Panc1 (cell line): ENCODE data around the gene QKI. TPM values are rescaled to one million over a fixed set of nuclear protein-coding genes. Genes with fewer than 3 reads are reported as not detected.

Experiments
- ATAC-seq: fragments of 200-7000 bp; cut with Tn5 transposase; 2 replicates; pipeline ENCODE4 v1.9.1; 2020; ENCODE audit warnings: mild to moderate bottlenecking, moderate library complexity
- BruUV-seq: library from RNA; stranded (reverse); fragments of 400-500 nt; replicated peaks from 2 replicates; lab custom pipeline; 2021; lab: Mats Ljungman, UMichigan
- CTCF ChIA-PET: fragments of 300-600 bp; sonication (Branson Sonifier 250); formaldehyde crosslinking; loops from one replicate; lab custom pipeline; 2022; ENCODE audit warnings: antibody characterized with exemption; lab: Charles Lee
- POLR2A ChIA-PET: fragments of 300-600 bp; sonication (Branson Sonifier 250); formaldehyde crosslinking; loops from one replicate; lab custom pipeline; 2022; ENCODE audit warnings: antibody characterized with exemption; lab: Charles Lee
- DNase-seq: peaks from one replicate; pipeline ENCODE4 v3.0.0-alpha.2; 2010; ENCODE audit warnings: low read depth, low spot score
- H3K27ac ChIP-seq: 2 replicates; pipeline ENCODE4 v1.5.1; 2011; ENCODE audit warnings: mild to moderate bottlenecking, low read length, inconsistent platforms
- H3K27me3 ChIP-seq: fragments of 200-500 bp; sonication (Bioruptor generic); 2 replicates; pipeline ENCODE4 v1.6.0; 2014; ENCODE audit warnings: low read length, inconsistent platforms; ENCODE audit not compliant: control insufficient read depth, insufficient read depth
- H3K36me3 ChIP-seq: fragments of 200-500 bp; sonication (Bioruptor generic); 2 replicates; pipeline ENCODE4 v1.5.1; 2014; ENCODE audit warnings: inconsistent platforms, mild to moderate bottlenecking, low read length, moderate library complexity; ENCODE audit not compliant: control insufficient read depth, insufficient read depth
- H3K4me1 ChIP-seq: 2 replicates; pipeline ENCODE4 v1.5.1; 2011; ENCODE audit warnings: inconsistent platforms, mild to moderate bottlenecking, low read length, moderate library complexity; ENCODE audit not compliant: control insufficient read depth, insufficient read depth
- H3K4me3 ChIP-seq, 2 experiments: 2 replicates each; pipeline ENCODE4 v1.5.1; 2011 to 2012; ENCODE audit warnings: low read depth in 2 of 2, low read length in 2 of 2, mild to moderate bottlenecking in 2 of 2, inconsistent platforms in 1 of 2, moderate library complexity in 1 of 2
- H3K9me3 ChIP-seq: fragments of 200-500 bp; sonication (Bioruptor generic); 2 replicates; pipeline ENCODE4 v1.5.1; 2014; ENCODE audit warnings: low read depth, mild to moderate bottlenecking, inconsistent platforms, low read length, moderate library complexity; ENCODE audit not compliant: control insufficient read depth, insufficient read depth
- CTCF ChIP-seq: fragments of 450-650 bp; IDR thresholded peaks from 2 replicates; pipeline ENCODE4 v1.5.1; 2017; ENCODE audit warnings: mild to moderate bottlenecking
- POLR2AphosphoS5 ChIP-seq: IDR thresholded peaks from 2 replicates; pipeline ENCODE4 v1.6.1; 2012; ENCODE audit warnings: mild to moderate bottlenecking, low read depth, low read length, moderate library complexity
- REST ChIP-seq, 2 experiments: IDR thresholded peaks; 2 replicates each; pipeline ENCODE4 v1.6.1; 2011 to 2012; ENCODE audit warnings: low read depth in 2 of 2, control low read depth in 1 of 2, low read length in 1 of 2, mild to moderate bottlenecking in 1 of 2, moderate library complexity in 1 of 2; ENCODE audit not compliant: insufficient read depth in 1 of 2
- SIN3A ChIP-seq: IDR thresholded peaks from 2 replicates; pipeline ENCODE4 v1.6.1; 2012; ENCODE audit warnings: low read depth, mild to moderate bottlenecking, low read length, moderate library complexity, borderline replicate concordance; ENCODE audit not compliant: insufficient read depth
- TCF7L2 ChIP-seq: IDR thresholded peaks from 2 replicates; pipeline ENCODE4 v1.6.1; 2011; ENCODE audit warnings: mild to moderate bottlenecking, low read depth, low read length, inconsistent platforms
- in situ Hi-C: cut with HindIII; loops from 2 replicates; pipeline ENCODE4 v1.10.0; 2016; ENCODE audit warnings: low sequenced_read_pairs, low pct_unique_long_range_greater_than_20kb
- intact Hi-C: fragments of 100-400 bp; cut with micrococcal nuclease; formaldehyde crosslinking; loops from one replicate; pipeline ENCODE4 v1.10.0; 2022; ENCODE audit not compliant: unreplicated experiment
- total RNA-seq: library from RNA; stranded (reverse); gene quantifications from one replicate; pipeline ENCODE4 v1.2.1, GENCODE V29; 2021; ENCODE audit not compliant: unreplicated experiment

The QKI gene
- total RNA-seq, 1 experiment from 2014 or later: 176 TPM

DNA sequence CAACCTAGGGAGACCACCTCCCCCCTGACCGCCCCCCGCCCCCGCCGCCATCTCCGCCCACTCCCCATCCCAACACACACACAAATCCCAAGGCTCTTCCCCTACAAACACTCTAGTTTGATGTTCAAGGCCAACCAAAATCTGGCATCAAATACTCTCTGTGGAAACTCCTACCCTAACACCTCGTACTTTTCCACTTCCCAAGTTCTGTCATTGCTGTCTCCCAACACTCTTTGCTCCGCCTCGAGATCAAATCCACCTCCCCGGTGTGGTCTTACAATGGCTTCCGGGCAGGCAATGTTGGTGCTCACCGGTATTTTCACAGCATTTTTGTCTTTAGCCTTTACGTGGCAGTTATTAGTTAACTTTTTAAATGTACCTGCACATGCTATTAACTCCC, 4.8 kb upstream of the QKI start:
- Histone ChIP-seq H3K27me3 (no peaks in the 10 kb centered on the region), H3K4me3 (no peak overlapping the region), H3K36me3 (no peaks in the 10 kb centered on the region), H3K4me1 (peaks cover 30% of the 10 kb centered on the region), H3K9me3 (no peaks in the 10 kb centered on the region), H3K27ac (peak overlapping the region; percentile 39; the same call in 1 of the 2 replicates)
- ChIA-PET POLR2A (no interaction called here), CTCF (no interaction called here)
- BruUV-seq: no TSS peak
- in situ Hi-C loops (no loop called here), intact Hi-C loops (loop anchor here (10.0 kb wide), 1 partner anchor 1485 kb away; no protein-coding TSS in a partner anchor)
- no peak for TF ChIP-seq REST (IDR thresholded peaks at IDR 0.05; ENCODE audit: insufficient read depth in 1 of 2, low read depth in 2 of 2, low read length in 1 of 2)
- TF ChIP-seq CTCF: no peak
- TF ChIP-seq POLR2AphosphoS5: no peak
- no peak for TF ChIP-seq TCF7L2
- no peak for TF ChIP-seq SIN3A
- DNase-seq (no peak), ATAC-seq (no peak)

DNA sequence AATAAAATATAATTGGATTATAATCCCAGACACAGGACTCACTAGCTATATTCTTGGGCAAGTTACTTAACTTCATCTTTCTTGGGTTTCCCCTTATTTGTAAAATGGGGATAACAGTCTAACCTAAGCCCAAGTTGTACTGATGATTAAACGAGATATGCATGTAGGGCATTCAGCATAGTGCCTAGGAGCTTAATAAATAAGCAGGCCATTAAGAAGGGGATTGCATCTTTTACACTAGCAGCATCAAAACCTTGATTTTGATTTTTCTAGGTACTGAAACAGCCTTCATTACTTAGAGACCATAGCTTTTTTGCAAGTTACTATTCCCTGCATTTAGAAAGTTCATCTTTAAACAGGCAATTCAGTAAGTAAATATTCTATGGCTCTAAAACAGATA, 2.2 kb upstream of the QKI start:
- Histone ChIP-seq H3K36me3 (no peaks in the 10 kb centered on the region; the same call in 1 of the 2 replicates), H3K9me3 (no peaks in the 10 kb centered on the region), H3K4me3 (peak overlapping the region; percentile 71 to 95; a peak in 3 of 4 replicates), H3K27ac (peak overlapping the region; percentile 96), H3K27me3 (no peaks in the 10 kb centered on the region), H3K4me1 (peaks cover 16% of the 10 kb centered on the region)
- no peak for DNase-seq
- TF ChIP-seq CTCF (no peak), SIN3A (no peak)
- ChIA-PET CTCF (no interaction called here), POLR2A (interaction anchor here (0.7 to 0.8 kb wide), 3 partner anchors 143 to 879 kb away, joined by 4 to 10 read pairs (median 8); no protein-coding TSS in a partner anchor)
- ATAC-seq: no peak
- BruUV-seq: no TSS peak
- in situ Hi-C loops (no loop called here), intact Hi-C loops (loop anchor here (10.0 kb wide), 1 partner anchor 1488 kb away; no protein-coding TSS in a partner anchor)
